Measurements from ENCODE around the gene JMJD8. TPM values are rescaled to one million over a fixed set of nuclear protein-coding genes. Genes with fewer than 3 reads are reported as not detected.

Gene JMJD8
- total and polyA plus RNA-seq, 2 experiments from 2014 or later = 48.5 to 82.5 TPM

DNA sequence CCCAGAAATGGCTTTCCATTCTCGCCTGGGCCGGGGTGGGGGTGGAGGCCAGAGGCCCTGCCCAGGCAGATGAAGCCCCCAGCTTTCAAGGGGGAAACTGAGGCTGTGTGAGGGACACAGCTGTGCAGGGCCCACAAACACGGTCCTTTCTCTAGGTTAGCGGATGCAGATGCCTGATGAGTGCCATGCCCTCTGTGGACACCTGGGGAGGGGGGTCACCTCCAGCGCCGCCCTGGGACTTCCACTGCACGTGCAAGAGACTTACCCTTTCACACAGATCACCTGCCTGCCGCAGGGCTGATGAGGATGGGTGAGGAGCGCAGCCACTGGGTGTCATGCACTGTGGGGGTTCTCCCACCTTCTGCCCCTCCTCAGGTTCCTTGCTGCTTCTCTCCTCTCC is 34.3 kb upstream of the JMJD8 start:
- TF ChIP-seq, protein P1, sequence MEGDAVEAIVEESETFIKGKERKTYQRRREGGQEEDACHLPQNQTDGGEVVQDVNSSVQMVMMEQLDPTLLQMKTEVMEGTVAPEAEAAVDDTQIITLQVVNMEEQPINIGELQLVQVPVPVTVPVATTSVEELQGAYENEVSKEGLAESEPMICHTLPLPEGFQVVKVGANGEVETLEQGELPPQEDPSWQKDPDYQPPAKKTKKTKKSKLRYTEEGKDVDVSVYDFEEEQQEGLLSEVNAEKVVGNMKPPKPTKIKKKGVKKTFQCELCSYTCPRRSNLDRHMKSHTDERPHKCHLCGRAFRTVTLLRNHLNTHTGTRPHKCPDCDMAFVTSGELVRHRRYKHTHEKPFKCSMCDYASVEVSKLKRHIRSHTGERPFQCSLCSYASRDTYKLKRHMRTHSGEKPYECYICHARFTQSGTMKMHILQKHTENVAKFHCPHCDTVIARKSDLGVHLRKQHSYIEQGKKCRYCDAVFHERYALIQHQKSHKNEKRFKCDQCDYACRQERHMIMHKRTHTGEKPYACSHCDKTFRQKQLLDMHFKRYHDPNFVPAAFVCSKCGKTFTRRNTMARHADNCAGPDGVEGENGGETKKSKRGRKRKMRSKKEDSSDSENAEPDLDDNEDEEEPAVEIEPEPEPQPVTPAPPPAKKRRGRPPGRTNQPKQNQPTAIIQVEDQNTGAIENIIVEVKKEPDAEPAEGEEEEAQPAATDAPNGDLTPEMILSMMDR (conservative IDR thresholded peaks at IDR 0.05; ENCODE audit: low read depth in 2 of 2) = no peak
- no peak for TF ChIP-seq NANOG (IDR thresholded peaks at IDR 0.05; ENCODE audit: borderline replicate concordance)
- TF ChIP-seq, protein P2, sequence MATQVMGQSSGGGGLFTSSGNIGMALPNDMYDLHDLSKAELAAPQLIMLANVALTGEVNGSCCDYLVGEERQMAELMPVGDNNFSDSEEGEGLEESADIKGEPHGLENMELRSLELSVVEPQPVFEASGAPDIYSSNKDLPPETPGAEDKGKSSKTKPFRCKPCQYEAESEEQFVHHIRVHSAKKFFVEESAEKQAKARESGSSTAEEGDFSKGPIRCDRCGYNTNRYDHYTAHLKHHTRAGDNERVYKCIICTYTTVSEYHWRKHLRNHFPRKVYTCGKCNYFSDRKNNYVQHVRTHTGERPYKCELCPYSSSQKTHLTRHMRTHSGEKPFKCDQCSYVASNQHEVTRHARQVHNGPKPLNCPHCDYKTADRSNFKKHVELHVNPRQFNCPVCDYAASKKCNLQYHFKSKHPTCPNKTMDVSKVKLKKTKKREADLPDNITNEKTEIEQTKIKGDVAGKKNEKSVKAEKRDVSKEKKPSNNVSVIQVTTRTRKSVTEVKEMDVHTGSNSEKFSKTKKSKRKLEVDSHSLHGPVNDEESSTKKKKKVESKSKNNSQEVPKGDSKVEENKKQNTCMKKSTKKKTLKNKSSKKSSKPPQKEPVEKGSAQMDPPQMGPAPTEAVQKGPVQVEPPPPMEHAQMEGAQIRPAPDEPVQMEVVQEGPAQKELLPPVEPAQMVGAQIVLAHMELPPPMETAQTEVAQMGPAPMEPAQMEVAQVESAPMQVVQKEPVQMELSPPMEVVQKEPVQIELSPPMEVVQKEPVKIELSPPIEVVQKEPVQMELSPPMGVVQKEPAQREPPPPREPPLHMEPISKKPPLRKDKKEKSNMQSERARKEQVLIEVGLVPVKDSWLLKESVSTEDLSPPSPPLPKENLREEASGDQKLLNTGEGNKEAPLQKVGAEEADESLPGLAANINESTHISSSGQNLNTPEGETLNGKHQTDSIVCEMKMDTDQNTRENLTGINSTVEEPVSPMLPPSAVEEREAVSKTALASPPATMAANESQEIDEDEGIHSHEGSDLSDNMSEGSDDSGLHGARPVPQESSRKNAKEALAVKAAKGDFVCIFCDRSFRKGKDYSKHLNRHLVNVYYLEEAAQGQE (IDR thresholded peaks at IDR 0.05; ENCODE audit: unreplicated experiment) = no peak
- TF ChIP-seq STAT1 (IDR thresholded peaks at IDR 0.05; ENCODE audit: unreplicated experiment) = no peak
- no peak for TF ChIP-seq ZNF462 (CRISPR knock-in tag; IDR thresholded peaks at IDR 0.05)
- TF ChIP-seq JUNB (IDR thresholded peaks at IDR 0.05; ENCODE audit: unreplicated experiment) = no peak
- TF ChIP-seq ZNF114 (CRISPR knock-in tag; IDR thresholded peaks at IDR 0.05) = no peak
- TF ChIP-seq, protein P3, sequence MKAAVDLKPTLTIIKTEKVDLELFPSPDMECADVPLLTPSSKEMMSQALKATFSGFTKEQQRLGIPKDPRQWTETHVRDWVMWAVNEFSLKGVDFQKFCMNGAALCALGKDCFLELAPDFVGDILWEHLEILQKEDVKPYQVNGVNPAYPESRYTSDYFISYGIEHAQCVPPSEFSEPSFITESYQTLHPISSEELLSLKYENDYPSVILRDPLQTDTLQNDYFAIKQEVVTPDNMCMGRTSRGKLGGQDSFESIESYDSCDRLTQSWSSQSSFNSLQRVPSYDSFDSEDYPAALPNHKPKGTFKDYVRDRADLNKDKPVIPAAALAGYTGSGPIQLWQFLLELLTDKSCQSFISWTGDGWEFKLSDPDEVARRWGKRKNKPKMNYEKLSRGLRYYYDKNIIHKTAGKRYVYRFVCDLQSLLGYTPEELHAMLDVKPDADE (IDR thresholded peaks at IDR 0.05) = no peak
- no peak for TF ChIP-seq POLR2AphosphoS5 (IDR thresholded peaks at IDR 0.05; ENCODE audit: low read depth)
- no peak for TF ChIP-seq CREB1 (CRISPR knock-in tag; IDR thresholded peaks at IDR 0.05; ENCODE audit: low read depth)
- TF ChIP-seq EZH2phosphoT487 (IDR thresholded peaks at IDR 0.05; ENCODE audit: unreplicated experiment) = no peak
- peaks cover 39% of the 10 kb centered on the region for H3K27me3 ChIP-seq (ENCODE audit: insufficient read depth)
- ATAC-seq (no peak), DNase-seq (ENCODE audit: low spot score) (no peak)
- H3K36me3 ChIP-seq (ENCODE audit: insufficient read depth) = no peaks in the 10 kb centered on the region
- Mint-ChIP-seq H3K4me1 (peaks cover 13% of the 10 kb centered on the region; the same call in 2 of the 3 replicates), H3K27me3 (ENCODE audit: insufficient read depth, low read depth, poor library complexity) (peaks cover 33% of the 10 kb centered on the region), H3K36me3 (ENCODE audit: low read depth) (no peaks in the 10 kb centered on the region), H3K9me3 (no peaks in the 10 kb centered on the region), H3K4me3 (no peak overlapping the region), H3K27ac (no peak overlapping the region)
- H3F3A ChIP-seq (replicated peaks; ENCODE audit: low read depth) = no peaks in the 10 kb centered on the region
- H3K4me3 ChIP-seq = no peak overlapping the region
- H3K9me2 ChIP-seq (ENCODE audit: insufficient read depth) = no peaks in the 10 kb centered on the region
- H3K27ac ChIP-seq (ENCODE audit: low read depth) = no peak overlapping the region
- H2AFZ ChIP-seq = no peak overlapping the region
- no peaks in the 10 kb centered on the region for H4K20me1 ChIP-seq (replicated peaks; ENCODE audit: insufficient read depth)
- H3K4me1 ChIP-seq (ENCODE audit: insufficient read depth) = peaks cover 12% of the 10 kb centered on the region; the same call in 1 of the 2 replicates
- no peak overlapping the region for H3K4me2 ChIP-seq
- H3K79me2 ChIP-seq (replicated peaks; ENCODE audit: insufficient read depth) = no peaks in the 10 kb centered on the region
